HG03442 (cell line): Measurements from ENCODE around the gene TAP1.
"Not testable (repeated sequence)": the region's sequence is repeated elsewhere in the genome, so short reads cannot be mapped to it uniquely, and the experiment has no call there.

Source experiments
- ATAC-seq: cut with Tn5 transposase; IDR thresholded peaks from one replicate; pipeline ENCODE4 v1.9.1; 2021; ENCODE audit warnings: mild to moderate bottlenecking, moderate library complexity; ENCODE audit not compliant: unreplicated experiment

The TAP1 gene, protein sequence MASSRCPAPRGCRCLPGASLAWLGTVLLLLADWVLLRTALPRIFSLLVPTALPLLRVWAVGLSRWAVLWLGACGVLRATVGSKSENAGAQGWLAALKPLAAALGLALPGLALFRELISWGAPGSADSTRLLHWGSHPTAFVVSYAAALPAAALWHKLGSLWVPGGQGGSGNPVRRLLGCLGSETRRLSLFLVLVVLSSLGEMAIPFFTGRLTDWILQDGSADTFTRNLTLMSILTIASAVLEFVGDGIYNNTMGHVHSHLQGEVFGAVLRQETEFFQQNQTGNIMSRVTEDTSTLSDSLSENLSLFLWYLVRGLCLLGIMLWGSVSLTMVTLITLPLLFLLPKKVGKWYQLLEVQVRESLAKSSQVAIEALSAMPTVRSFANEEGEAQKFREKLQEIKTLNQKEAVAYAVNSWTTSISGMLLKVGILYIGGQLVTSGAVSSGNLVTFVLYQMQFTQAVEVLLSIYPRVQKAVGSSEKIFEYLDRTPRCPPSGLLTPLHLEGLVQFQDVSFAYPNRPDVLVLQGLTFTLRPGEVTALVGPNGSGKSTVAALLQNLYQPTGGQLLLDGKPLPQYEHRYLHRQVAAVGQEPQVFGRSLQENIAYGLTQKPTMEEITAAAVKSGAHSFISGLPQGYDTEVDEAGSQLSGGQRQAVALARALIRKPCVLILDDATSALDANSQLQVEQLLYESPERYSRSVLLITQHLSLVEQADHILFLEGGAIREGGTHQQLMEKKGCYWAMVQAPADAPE

DNA sequence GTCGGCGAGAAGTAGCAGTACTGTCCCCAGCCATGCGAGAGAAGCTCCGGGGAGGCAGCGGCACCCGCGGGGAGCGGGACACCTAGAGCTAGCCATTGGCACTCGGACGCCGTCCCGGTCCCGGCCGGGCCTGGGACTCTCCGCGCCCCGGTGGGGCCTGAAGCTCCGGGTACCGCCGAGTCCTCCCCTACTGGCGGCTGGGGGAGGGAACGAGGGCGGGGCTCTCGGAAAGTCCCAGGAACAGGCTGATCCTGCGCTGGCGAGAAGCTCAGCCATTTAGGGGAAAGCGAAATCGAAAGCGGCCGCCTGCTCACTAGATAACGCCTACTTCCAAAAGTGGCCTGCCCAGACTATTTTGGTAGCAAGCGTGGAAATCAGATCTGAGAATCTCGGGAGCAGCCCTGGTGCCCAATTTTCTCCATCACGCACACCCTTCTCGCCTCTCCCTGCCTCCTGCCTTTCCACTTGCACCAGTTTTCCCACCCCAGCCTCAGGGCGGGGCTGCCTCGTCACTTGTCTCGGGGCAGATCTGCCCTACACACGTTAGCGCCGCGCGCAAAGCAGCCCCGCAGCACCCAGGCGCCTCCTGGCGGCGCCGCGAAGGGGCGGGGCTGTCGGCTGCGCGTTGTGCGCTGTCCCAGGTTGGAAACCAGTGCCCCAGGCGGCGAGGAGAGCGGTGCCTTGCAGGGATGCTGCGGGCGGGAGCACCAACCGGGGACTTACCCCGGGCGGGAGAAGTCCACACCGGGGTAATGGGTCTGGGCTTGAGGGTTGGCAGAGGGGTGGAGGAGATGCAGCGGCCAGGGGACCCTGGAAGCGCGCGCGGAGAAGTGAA, at the start of gene TAP1, which contains the start of gene PSMB9:
Gene TAP1 (minus strand): TSS at position 164 of the 835 bp plus-strand sequence. CDS start 68 bp downstream, at position 96.
Gene PSMB9 (plus strand): TSS at position 652 of the 835 bp plus-strand sequence. CDS start 38 bp downstream, at position 690.
- ATAC-seq, result peak; percentile 75

DNA sequence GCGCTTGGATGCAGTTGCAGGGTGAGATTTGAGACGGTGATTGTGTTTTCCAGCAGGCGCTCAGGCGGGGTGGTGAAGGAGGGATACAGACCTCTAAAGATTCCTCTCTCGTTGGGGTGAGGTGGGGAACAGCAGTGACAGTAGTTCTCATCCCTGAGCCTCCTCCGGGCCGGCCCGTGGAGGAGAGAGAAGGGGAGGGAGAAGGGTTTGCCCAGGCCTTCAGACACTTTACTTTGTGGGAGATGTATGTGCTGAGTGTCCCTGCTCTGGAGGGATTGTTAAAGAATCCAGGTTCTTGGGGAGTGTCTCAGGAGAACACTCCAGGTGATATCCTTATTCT, 41.5 kb upstream of the TAP1 start:
- no peak for ATAC-seq

DNA sequence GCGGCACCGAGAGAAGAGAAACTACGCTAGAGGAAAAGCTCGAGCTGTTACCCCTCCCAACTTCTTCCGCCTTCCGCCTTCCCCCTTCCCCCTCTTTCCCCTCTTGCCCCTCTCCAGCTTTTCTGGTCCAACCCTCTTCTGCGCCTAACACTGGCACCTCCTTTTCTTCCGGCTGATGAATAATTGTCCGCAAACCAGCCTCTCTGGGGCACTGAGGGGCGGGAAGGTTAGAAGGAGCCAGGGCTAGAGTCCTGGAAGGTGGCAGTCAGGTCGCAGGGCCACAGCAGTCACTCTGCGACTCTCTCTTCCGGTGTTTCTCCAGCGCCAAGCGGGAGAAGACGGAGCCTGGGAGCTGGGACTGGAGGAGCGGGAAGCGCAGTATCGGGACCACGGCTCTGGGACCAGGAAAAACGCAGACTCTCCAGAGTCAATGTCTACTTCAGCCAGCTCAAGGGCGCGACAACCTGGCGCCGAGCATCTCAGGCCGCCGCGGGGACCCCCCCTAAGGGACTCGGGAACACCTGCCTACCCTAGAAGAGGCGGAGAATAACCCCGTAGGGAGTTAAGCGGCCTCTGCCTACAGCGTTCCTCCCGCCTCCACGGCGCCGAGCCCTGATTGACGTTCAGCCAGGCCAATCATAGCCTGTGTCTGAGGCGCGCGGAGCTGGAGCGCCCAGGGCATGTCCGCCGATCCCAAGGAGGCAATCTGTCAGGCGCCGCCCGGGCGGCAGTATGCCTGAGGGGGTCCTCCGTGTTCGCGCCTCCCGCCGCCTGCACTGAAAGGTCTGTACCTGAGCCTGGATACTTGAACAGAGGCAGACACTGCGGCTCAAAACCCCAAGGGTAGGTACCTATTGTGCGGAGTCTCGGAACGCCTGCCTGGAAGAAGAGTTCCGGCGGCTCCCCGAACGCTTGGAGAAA, 40.8 kb upstream of the TAP1 start:
- peak; percentile 97 for ATAC-seq

DNA sequence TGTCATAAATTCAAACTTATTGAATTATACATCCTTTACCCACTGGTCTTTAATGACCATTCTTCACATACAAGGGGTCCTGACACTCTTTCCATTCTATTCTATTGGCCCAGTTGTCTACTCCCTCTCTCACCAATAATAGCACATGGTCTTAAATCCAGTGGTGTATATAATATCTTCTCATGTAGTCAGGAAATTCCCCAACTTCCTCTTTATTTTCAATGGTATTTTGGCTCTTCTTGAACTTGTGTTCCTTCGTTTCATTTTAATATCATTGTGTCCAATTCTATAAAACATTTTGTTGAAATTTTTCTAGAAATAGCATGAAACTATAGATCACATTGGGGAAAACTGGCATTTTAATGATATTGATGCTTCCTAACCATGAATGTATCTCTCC, 37.3 kb upstream of the TAP1 start:
- no peak for ATAC-seq

DNA sequence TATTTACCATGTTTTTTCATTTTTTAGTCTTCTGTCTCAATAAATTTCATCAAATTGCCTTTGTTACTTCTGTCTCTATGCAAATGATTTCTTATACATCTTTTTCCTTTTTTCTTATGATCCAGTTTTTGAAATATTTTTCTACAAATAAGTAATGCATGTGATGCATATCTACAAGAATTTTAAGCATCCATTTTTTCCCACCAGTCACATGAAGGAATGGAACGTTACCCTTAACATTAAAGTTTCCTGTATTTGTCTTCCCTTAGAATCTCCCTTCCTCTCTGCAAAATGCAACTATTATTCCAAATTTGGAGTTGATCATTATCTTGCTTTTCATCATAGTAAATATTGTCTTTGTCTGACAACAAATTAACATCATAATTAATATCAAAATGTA, 36.0 kb upstream of the TAP1 start:
- no peak for ATAC-seq

DNA sequence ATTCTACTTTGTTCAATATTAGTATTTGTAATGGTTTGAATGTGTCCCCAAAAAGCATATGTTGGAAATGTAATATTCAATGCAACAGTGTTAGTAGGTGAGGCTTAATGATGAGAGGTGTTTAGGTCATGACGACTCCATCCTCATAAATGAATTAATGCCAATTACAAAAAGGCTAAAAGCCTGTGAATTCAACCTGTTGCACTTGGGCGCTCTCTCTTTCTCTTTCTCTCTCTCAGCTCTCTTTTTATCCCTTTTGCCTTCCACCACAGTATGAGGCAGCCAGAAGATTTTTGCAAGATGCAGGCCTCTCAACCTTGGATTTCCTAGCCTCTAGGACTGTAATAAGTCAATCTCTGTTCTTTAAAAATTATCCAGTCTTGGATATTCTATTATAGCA, 35.1 kb upstream of the TAP1 start:
- no peak for ATAC-seq

DNA sequence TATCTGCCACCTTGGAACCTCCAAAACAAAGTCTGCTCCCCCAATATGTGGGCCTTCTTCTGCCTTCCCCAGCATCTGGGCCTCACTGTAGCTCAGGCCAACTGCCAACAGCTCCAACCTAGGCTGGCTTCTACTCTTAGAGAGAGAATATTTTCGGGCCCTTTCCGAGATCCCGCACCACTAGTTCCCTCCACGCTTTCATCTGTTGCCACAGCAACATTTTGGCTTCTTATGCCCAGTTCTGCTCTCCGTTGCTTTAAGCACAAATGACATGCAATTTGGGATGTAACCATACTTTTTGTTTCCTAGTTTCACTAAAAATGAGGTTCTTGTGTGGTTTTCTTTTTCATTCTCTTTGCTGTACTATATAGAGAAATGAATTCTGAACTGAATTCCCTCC, 34.1 kb upstream of the TAP1 start:
- ATAC-seq, result no peak

DNA sequence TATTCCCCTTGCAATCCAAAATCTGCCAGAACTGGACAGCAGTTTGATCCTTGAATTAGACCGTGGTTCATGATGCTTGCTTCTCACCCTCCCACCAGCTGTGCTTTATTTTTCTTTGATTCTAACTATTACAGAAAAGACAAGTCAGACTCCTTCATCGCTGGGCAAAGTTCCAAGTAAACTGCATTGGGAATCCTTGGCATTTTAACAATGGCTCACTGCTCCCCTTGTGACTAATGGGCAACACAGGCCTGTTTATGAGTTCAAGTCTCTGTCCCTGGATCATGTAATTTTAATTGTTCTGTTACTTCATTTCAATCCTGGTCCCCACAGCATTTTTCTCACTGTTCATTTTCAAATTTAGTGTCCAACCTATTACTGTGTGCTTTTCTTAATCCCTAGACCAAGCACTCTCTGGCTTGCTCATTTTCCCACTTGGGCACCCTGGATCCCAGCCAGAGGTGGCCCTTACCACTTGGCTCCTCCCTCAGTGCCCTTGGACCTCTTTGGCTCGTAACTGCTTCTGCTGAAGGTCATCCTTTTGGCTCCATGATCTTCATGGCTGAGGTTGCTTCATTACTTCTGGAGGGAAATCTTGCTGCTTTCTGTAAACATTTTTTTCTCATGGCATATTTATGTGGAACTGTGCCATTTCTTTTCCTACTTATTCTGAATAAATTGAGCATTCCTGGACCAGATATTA, 33.3 kb upstream of the TAP1 start:
- ATAC-seq, result no peak

DNA sequence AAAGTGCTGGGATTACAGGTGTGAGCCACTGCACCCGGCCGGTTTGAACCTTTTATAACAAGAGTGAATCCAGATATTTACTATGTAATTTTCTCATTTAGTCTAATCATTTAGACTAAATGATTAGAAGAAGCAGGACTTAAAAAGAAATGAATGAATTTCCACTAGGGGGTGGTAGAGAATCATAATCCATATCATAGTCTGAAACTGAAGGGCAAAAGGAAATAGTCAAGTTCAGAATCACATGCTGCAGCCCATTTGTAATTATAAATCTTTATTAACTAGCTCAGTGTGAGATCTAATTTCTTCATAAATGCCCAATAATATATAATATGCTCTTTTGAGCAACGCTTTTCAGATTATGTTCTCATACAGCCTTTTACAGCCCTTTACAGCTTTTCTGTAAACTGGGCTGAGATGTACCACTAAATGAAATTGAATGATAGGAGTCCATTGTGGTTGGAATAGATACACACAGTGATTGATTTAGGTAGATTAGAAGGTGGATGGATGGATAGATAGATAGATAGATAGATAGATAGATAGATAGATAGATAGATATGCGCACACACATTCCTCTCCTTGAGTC, 32.3 kb upstream of the TAP1 start:
- ATAC-seq, result no peak

DNA sequence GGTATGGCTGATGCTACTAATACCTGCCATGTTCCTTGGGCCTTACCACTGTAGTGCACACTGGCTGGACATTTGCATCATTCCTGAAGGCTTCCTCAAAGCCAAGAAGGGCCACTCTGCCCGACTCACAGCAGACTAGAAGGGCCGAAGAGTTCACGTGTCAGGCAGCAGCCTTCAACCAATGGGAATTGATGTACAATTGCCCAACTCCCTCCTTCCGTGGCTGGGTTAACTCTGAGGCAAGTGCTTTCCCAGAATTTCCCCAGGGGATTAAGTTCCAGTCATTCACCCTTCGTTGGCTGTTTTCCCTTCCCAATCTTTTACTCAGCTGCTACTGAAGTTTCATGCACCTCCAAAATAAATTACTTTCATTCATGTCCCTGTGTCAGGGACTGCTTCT, 30.3 kb upstream of the TAP1 start:
- no peak for ATAC-seq

DNA sequence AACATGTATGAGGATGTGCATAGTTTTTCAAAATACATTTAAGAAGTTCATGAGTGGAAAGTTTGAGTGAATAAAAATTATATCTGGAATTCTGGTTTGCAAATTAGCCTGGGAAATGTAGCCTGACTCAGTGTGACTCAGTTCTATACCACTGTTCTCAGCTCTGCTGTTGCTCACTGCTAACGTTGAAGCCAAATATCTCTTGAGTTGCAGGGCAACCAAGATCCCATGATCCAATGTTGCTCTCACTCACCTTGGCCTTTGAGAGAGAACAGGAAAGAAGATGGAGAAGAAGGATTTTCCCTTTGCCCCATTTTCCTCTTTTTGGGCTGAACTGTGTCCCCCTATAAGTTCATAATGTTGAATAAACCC, 29.4 kb upstream of the TAP1 start:
- no peak for ATAC-seq

DNA sequence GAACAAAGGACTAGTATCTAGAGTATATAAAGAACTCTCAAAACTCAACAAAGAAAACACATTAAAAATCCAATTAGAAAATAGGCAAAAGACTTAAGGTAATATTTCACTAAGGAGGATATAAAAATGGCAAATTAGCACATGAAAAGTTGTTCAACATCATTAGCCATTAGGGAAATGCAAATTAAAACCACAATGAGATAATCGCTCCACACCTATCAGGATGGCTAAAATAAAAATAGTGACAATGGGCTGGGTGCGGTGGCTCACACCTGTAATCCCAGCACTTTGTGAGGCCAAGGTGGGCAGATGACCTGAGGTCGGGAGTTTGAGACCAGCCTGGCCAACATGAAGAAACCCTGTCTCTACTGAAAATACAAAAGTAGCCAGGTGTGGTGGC, 27.5 kb upstream of the TAP1 start:
- not testable (repeated sequence) for ATAC-seq

DNA sequence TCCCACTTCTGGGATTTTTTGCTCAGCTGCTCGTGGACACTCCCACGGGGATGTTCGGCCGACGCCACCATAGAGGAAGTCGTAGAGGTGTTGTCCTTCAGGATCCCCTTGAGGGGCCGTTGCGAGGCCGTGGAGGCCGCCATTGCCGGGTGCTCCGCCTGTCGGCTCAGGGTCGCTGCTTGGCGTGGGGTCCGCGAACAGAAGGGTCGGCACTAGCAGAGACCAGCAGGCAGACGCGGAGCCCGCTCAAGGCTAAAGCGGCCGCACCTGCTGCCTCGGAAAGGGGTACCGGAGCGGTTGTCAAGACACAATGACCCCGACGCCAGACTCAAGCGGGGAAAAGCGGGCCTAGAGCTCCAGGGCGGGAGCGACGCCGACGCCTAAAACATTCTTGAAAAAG, 26.2 kb upstream of the TAP1 start:
- no peak for ATAC-seq

DNA sequence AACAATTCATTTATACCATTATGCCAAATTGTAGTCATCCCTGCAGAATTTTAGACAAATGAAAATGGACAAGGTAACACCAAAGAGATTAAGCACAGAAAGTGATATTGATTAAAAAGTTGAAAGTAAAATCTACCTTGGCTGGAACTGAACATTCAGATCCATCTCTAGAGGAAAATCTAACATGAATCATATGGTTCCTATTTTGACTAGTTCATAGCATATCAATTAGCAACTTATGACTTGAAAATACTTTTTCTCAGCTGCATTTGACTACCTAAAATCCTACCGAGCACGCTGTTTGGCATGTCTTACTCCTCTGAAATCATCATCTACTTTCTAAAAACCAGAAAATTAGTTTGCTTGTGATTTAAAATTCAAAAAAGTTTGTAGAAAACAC, 23.1 kb upstream of the TAP1 start:
- ATAC-seq, result no peak

DNA sequence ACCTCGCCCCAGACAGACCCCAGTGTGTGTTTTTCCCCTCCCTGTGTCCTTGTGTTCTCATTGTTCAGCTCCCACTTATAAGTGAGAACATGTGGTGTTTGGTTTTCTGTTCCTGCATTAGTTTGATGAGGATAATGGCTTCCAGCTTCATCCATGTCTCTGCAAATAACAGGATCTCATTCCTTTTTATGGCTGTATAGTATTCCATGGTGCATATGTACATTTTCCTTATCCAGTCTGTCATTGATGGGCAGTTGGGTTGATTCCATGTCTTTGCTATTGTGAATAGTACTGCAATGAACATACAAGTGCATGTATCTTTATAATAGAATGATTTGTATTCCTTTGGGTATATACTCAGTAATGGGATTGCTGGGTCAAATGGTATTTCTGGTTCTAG, 20.4 kb upstream of the TAP1 start:
- ATAC-seq, result not testable (repeated sequence)

DNA sequence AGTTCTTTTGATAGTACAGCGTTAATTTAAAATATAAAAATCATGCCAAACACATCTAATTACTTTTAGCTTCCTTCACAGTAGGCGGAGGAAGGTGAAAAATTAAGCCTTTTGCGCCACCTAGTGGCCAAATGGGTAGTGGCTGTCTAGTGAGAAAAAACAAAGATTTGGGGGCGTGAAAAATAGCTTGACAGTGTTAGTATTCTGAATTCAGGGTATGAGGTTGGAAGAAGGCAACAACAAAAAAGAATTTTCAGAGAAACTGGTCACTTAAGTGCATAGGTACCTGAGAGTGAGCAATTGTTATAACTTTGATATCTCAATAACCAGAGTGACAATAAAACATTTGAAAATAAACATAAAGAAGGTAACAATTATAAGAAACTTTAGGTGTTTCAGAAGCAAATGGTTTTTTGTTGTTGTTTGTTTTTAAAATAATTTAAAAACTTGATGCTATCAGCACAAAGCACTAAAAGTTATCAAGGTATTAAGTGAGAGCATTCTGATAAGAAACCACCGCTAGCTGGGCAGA, 14.8 kb upstream of the TAP1 start:
- no peak for ATAC-seq

DNA sequence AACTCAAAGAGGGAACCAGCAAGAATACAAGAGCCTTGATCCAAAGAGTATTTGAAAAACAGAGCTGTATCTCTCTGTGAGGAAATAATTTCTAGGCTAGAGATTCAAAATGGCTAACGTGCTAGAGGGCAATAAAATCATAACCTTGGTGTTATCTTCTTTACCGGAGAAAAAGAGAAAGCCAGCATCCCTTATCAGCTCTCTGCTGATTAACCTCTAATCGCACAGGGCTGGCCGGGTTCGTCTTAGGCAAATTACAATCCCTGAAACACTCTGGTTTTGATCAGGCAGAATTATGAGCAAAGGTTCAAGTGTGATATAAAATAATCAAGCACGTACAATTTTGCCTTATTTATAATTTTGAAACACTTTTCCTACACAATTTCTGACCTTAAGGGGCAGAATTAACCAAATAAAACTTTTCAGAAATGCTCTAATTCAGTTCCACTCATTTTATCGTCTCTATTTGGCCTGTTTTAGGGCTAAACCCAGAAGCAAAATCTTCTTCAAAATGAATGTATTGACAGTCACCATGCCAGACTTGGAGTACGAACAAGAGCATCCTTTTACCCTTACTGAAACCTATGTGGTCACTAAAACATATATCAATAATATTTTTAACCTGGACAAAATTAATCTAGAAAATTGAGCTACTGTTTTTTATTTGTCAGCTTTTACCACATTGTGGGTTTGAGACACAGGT, 14.2 kb upstream of the TAP1 start:
- no peak for ATAC-seq

DNA sequence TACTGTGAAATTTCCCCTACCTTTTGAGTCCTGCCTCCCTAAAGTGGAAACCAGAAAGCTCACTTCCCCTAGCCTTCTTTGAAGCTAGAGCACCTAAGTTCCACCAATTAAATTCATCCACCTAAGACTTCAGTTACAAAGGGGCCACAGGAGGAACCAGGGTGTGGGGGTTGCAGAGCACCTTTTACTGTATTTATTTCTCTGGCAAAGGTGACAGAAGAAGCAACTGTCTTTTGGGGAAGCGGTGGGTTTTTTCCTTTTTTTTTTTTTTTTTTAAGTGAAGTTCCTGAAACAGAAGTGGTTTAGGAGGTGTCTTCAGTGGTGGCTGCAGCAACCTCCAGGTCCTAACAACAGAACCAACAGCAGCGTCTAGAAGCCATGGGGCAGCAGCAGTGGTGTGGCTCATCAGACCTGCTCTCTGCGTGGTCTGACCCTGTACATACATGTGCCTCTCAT, 13.5 kb upstream of the TAP1 start:
- ATAC-seq, result no peak
